K562 (cell line): Measurements from ENCODE around the gene GLG1.
"Not testable (repeated sequence)": the region's sequence is repeated elsewhere in the genome, so short reads cannot be mapped to it uniquely, and the experiment has no call there.

Experiments used
- CBX1 ChIP-seq: sonication (generic); IDR thresholded peaks from 2 replicates; pipeline ENCODE4 v1.6.1; 2016; ENCODE audit warnings: antibody characterized with exemption, low read depth, mild to moderate bottlenecking
- EZH2 ChIP-seq: IDR thresholded peaks from 2 replicates; pipeline ENCODE4 v1.6.1; 2012; ENCODE audit warnings: low read depth, mild to moderate bottlenecking, inconsistent platforms, low read length, borderline replicate concordance
- FOXP1 ChIP-seq: sonication (generic); formaldehyde crosslinking; IDR thresholded peaks from 2 replicates; pipeline ENCODE4 v1.8.0; 2022; ENCODE audit warnings: mild to moderate bottlenecking, missing genetic modification reagents
- L3MBTL2 ChIP-seq: fragments of 450-650 bp; IDR thresholded peaks from 2 replicates; pipeline ENCODE4 v1.6.1; 2016; ENCODE audit warnings: mild to moderate bottlenecking, moderate library complexity
- NBN ChIP-seq: fragments of 450-650 bp; IDR thresholded peaks from 2 replicates; pipeline ENCODE4 v1.6.1; 2016; ENCODE audit warnings: low read depth, mild to moderate bottlenecking
- NONO ChIP-seq, 2 experiments: fragments of 200-400 bp in 1 of 2; fragments of 450-650 bp in 1 of 2; formaldehyde crosslinking in 1 of 2; IDR thresholded peaks; 2 replicates each; pipeline ENCODE4 v1.6.1; 2017; ENCODE audit warnings: low read depth in 2 of 2, mild to moderate bottlenecking in 2 of 2, moderate library complexity in 2 of 2, low read length in 1 of 2
- ZBTB1 ChIP-seq: sonication (generic); formaldehyde crosslinking; IDR thresholded peaks from 2 replicates; pipeline ENCODE4 v1.8.1; 2023; ENCODE audit warnings: missing genetic modification reagents, low read depth, mild to moderate bottlenecking, borderline replicate concordance
- ZNF232 ChIP-seq: sonication (generic); formaldehyde crosslinking; IDR thresholded peaks from 2 replicates; pipeline ENCODE4 v1.8.0; 2022; ENCODE audit warnings: mild to moderate bottlenecking, missing genetic modification reagents
- TF ChIP-seq, protein P1 (sequence below), 3 experiments: IDR thresholded peaks in 2 of 3; conservative IDR thresholded peaks in 1 of 3; 2 replicates each; pipeline ENCODE4 v1.5.1; 2011 to 2012; ENCODE audit warnings: low read length in 3 of 3, mild to moderate bottlenecking in 3 of 3, control low read depth in 2 of 3, improper control_type of control experiment in 1 of 3, inconsistent platforms in 1 of 3, low read depth in 1 of 3, mixed read lengths in 1 of 3, moderate library complexity in 1 of 3; ENCODE audit not compliant: insufficient read depth in 2 of 3
- TF ChIP-seq, protein P2 (sequence below): sonication (generic); formaldehyde crosslinking; IDR thresholded peaks from 2 replicates; pipeline ENCODE4 v1.8.0; 2022; ENCODE audit warnings: mild to moderate bottlenecking, missing genetic modification reagents

DNA sequence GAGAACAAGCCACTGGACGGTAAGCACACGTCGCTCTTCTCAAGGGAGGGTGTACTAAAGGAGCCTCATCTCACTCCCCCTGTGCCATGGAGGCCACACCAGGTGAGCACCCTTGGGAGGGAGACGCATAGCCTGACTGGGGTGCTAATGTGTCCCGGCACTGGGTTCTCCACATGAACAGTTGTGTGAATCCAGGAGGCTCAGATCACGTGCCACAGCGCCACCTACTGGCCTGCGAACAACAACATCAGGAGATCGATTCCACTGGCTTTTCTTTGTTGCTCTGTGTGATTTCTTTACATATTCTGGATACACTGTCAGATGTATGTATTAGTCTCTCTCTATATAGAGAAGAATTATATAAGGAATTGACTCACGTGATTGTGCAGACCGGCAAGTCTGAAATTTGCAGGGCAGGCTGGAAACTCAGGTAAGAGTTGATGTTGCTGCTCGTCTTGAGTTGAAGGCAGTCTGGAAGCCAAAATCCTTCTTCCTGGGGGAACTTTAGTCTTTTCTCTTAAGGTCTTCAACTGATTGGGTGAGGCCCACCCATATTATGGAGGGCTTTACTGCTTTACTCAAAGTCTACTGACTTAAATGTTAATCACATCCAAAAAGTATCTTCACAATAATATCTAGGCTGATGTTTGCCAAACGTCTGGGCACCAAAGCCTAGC lies 176.7 kb downstream of the GLG1 start:
- not testable (repeated sequence) for TF ChIP-seq ZBTB1 (CRISPR knock-in tag); CBX1; ZNF232 (CRISPR knock-in tag); NONO (IDR thresholded peaks at IDR 0.05; ENCODE audit: low read depth in 2 of 2, low read length in 1 of 2); FOXP1; L3MBTL2; EZH2; NBN
- TF ChIP-seq, protein P1, sequence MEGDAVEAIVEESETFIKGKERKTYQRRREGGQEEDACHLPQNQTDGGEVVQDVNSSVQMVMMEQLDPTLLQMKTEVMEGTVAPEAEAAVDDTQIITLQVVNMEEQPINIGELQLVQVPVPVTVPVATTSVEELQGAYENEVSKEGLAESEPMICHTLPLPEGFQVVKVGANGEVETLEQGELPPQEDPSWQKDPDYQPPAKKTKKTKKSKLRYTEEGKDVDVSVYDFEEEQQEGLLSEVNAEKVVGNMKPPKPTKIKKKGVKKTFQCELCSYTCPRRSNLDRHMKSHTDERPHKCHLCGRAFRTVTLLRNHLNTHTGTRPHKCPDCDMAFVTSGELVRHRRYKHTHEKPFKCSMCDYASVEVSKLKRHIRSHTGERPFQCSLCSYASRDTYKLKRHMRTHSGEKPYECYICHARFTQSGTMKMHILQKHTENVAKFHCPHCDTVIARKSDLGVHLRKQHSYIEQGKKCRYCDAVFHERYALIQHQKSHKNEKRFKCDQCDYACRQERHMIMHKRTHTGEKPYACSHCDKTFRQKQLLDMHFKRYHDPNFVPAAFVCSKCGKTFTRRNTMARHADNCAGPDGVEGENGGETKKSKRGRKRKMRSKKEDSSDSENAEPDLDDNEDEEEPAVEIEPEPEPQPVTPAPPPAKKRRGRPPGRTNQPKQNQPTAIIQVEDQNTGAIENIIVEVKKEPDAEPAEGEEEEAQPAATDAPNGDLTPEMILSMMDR (IDR thresholded peaks at IDR 0.05 in 2 of 3, conservative IDR thresholded peaks at IDR 0.05 in 1 of 3; ENCODE audit: insufficient read depth in 2 of 3, low read depth in 1 of 3, low read length in 3 of 3), result peak; percentile 45 to 78 (median 59); a peak in 5 of 6 replicates
- TF ChIP-seq, protein P2, sequence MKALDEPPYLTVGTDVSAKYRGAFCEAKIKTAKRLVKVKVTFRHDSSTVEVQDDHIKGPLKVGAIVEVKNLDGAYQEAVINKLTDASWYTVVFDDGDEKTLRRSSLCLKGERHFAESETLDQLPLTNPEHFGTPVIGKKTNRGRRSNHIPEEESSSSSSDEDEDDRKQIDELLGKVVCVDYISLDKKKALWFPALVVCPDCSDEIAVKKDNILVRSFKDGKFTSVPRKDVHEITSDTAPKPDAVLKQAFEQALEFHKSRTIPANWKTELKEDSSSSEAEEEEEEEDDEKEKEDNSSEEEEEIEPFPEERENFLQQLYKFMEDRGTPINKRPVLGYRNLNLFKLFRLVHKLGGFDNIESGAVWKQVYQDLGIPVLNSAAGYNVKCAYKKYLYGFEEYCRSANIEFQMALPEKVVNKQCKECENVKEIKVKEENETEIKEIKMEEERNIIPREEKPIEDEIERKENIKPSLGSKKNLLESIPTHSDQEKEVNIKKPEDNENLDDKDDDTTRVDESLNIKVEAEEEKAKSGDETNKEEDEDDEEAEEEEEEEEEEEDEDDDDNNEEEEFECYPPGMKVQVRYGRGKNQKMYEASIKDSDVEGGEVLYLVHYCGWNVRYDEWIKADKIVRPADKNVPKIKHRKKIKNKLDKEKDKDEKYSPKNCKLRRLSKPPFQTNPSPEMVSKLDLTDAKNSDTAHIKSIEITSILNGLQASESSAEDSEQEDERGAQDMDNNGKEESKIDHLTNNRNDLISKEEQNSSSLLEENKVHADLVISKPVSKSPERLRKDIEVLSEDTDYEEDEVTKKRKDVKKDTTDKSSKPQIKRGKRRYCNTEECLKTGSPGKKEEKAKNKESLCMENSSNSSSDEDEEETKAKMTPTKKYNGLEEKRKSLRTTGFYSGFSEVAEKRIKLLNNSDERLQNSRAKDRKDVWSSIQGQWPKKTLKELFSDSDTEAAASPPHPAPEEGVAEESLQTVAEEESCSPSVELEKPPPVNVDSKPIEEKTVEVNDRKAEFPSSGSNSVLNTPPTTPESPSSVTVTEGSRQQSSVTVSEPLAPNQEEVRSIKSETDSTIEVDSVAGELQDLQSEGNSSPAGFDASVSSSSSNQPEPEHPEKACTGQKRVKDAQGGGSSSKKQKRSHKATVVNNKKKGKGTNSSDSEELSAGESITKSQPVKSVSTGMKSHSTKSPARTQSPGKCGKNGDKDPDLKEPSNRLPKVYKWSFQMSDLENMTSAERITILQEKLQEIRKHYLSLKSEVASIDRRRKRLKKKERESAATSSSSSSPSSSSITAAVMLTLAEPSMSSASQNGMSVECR, result not testable (repeated sequence)
